ENCODE results near the gene CPB2. TPM values are rescaled to one million over a fixed set of nuclear protein-coding genes. Genes with fewer than 3 reads are reported as not detected.

CPB2 gene
- polyA plus RNA-seq, 3 donors from 2014 or later = not detected

DNA sequence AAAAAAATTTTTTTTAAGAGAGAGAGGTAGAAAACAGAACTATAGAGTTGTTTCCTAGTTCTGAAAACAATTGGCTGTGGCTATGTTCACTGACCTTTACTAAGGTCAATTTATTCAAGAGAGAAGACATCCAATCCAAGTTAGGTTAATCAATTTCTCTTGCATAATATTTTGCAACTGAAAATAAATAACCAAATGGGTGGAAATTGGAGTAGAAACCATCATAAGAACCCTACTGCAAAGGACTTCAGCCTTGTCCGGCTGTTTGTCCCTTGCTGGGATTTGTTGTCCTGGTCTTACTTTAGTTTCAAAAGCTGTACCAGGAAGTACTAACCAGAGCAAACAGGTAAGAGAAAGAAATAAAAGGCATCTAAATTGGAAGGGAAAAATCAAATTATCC, 29.0 kb downstream of the CPB2 start:
- no peaks in the 10 kb centered on the region for H3K9me3 Mint-ChIP-seq
- no peak overlapping the region for H3K27ac Mint-ChIP-seq
- no peak overlapping the region for H3K4me3 Mint-ChIP-seq
- H3K36me3 Mint-ChIP-seq = no peaks in the 10 kb centered on the region
- DNase-seq = no peak
- peaks cover 0 to 7% (median 5%) of the 10 kb centered on the region in 3 donors for H3K27me3 Mint-ChIP-seq (ENCODE audit: low read depth in 3 of 3)
- peaks cover 13 to 16% of the 10 kb centered on the region in 2 donors for H3K4me1 Mint-ChIP-seq

DNA sequence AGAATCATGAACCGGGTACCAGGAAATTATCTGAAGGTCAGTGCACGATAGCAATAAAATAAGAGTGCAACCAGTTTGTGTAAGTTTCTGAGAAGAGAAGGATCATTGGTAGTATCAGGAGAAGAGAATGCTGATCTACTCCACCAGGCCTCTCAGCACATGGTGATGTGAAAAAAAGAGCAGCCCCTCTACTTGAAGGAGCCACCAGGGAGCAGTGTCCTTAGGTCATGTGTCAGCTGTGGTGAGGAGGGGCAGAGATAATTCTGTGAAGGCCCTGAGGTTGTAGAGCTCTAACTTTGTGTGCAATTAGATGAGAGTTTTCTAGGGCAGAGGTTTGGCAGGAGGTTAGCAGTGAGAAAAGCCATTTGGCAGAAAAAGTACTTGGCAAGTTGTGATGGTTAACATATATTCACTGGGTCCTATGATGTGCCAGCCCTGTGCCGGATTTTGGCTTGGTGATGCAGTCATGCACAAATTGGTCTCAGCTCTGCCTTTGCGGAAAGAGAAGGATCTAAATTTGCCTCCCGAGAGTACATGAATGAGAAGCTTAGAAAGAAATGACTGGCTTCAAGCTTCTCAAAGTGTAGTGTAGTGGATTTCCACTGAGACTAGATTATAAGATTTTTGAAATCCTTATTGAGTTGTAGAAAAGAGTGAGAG, 33.1 kb downstream of the CPB2 start:
- Mint-ChIP-seq H3K4me1 (no peaks in the 10 kb centered on the region), H3K27me3 (ENCODE audit: low read depth in 3 of 3) (peaks cover 2 to 8% (median 5%) of the 10 kb centered on the region in 3 donors), H3K9me3 (no peaks in the 10 kb centered on the region), H3K36me3 (no peaks in the 10 kb centered on the region), H3K4me3 (no peak overlapping the region), H3K27ac (no peak overlapping the region)
- peak in 1 of 3 donors; percentile 9 for DNase-seq

DNA sequence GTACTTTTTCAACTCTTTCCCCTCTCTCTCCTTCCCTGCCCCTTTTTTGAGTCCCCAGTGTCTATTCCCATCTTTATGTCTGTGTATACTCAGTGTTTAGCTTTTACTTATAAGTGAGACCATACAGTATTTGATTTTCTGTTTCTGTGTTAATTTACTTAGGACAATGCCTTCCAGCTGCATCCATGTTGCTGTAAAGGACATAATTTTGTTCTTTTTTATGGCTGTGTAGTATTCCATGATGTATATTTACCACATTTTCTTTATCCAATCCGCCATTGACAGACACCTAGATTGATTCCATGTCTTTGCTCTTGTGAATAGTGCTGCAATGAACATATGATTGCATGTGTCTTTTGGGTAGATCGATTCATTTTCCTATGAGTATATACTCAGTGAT, 41.5 kb downstream of the CPB2 start:
- Mint-ChIP-seq H3K9me3 (no peaks in the 10 kb centered on the region), H3K27ac (no peak overlapping the region), H3K27me3 (ENCODE audit: low read depth in 3 of 3) (peaks cover 0 to 5% (median 2%) of the 10 kb centered on the region in 3 donors), H3K4me1 (no peaks in the 10 kb centered on the region), H3K36me3 (no peaks in the 10 kb centered on the region), H3K4me3 (no peak overlapping the region)
- no peak for DNase-seq

DNA sequence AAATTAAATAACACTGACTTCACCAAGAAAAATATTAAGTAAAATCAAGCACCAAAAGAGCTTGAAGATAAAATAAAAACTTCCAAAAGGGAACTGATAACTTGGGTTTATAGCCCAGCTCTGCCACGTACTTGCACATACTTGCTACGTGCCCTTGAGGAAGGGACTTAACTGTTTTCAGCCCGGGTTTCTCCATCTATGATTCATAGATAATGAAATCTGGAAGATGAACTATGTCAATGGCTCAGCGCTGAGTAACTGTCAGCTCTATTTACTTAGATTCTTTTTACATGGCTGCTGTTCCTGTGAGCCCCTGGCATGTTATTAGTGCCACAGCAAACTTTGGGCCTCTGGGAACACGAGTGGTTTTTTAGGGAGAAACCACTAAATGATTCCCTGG, 42.6 kb downstream of the CPB2 start:
- no peaks in the 10 kb centered on the region for H3K9me3 Mint-ChIP-seq
- H3K4me3 Mint-ChIP-seq = no peak overlapping the region
- DNase-seq = no peak
- H3K36me3 Mint-ChIP-seq = no peaks in the 10 kb centered on the region
- H3K27me3 Mint-ChIP-seq (ENCODE audit: low read depth in 3 of 3) = peaks cover 0 to 5% (median 2%) of the 10 kb centered on the region in 3 donors
- H3K4me1 Mint-ChIP-seq = no peaks in the 10 kb centered on the region
- H3K27ac Mint-ChIP-seq = no peak overlapping the region

DNA sequence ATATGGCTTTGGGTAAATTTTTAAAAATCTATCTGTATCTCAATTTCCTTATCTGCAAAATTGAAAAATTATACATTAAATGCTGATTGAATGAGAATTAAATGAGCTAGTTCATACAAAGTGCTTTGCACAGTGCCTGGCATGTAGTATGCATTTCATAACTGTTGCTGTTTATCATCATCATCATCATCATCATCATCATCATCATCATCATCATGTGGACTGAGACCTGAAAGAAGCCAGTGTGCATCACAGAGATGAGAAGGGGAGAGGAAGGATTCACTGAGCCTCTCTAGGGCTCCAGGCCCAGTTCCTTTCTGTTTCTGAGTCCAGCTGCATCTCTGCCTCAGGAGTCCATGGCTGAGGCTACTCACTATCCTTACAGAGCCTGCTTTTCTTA, 45.4 kb downstream of the CPB2 start:
- peaks cover 0 to 2% (median 0%) of the 10 kb centered on the region in 6 donors for H3K9me3 Mint-ChIP-seq
- no peak overlapping the region for H3K4me3 Mint-ChIP-seq
- peaks cover 5 to 13% (median 8%) of the 10 kb centered on the region in 3 donors for H3K27me3 Mint-ChIP-seq (ENCODE audit: low read depth in 3 of 3)
- H3K36me3 Mint-ChIP-seq = no peaks in the 10 kb centered on the region
- no peak for DNase-seq
- H3K4me1 Mint-ChIP-seq = no peaks in the 10 kb centered on the region
- no peak overlapping the region for H3K27ac Mint-ChIP-seq

DNA sequence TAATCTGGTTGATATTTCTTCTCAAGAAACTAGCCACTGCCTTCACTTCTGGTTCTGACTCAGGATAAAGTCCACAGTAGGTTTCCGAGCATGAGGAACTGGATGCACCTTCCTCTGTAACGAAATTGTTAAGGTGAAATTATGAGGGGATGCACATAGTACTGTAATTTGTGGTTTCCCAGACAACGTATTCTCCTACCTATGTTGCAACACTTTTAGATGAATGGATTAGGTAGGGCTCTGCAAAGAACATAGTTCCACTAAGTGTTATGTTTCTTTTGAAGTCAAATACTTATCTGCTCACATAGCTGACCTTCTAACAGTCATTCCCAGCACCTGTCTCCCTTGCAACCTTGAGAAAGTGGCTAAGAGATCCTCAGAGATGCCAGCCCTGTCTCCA, 46.6 kb downstream of the CPB2 start:
- no peak for DNase-seq
- Mint-ChIP-seq H3K27ac (no peak overlapping the region), H3K4me1 (peaks cover 4 to 5% of the 10 kb centered on the region in 2 donors), H3K9me3 (peaks cover 0 to 2% (median 0%) of the 10 kb centered on the region in 6 donors), H3K4me3 (no peak overlapping the region), H3K36me3 (no peaks in the 10 kb centered on the region), H3K27me3 (ENCODE audit: low read depth in 3 of 3) (peaks cover 7 to 12% (median 12%) of the 10 kb centered on the region in 3 donors)

DNA sequence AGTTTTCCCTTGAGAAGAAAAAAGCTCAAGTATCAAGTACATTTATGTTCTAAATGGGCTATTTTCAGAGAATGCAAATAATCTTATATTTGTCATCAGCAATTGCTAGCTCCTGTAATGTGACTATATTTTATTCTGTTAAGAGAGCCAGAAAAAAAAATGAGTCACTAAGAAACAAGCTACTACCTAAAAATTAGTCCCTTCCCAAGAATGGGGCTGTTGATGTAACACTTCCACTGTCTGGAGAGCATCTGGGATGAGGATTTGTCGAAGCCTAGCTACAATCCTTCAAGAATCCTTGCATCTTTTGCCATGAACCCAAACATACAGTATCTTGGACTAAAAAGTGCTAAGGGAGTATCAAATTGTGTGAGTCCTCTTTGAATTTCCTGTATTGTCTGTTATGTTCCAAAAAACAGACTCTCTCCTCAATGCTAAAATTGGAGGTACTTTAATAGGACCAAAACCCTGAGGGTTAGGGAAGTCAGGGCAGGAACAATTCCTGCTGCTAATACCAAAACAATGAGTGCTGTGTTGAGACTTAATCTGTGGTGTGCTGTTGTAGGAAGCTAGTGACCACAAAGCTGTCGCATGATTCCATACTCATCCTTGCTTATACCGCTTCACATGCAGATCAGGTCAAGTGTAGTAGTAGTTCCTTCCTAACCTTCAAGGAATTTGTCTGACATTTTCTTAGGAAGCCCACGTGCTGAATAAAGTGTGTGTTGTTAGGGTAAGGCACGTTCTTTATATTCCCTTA, 47.4 kb downstream of the CPB2 start:
- Mint-ChIP-seq H3K4me3 (no peak overlapping the region), H3K4me1 (peaks cover 13% of the 10 kb centered on the region in 2 donors), H3K27me3 (ENCODE audit: low read depth in 3 of 3) (peaks cover 12 to 18% (median 13%) of the 10 kb centered on the region in 3 donors), H3K27ac (no peak overlapping the region), H3K36me3 (no peaks in the 10 kb centered on the region), H3K9me3 (peaks cover 0 to 2% (median 0%) of the 10 kb centered on the region in 6 donors)
- no peak for DNase-seq

DNA sequence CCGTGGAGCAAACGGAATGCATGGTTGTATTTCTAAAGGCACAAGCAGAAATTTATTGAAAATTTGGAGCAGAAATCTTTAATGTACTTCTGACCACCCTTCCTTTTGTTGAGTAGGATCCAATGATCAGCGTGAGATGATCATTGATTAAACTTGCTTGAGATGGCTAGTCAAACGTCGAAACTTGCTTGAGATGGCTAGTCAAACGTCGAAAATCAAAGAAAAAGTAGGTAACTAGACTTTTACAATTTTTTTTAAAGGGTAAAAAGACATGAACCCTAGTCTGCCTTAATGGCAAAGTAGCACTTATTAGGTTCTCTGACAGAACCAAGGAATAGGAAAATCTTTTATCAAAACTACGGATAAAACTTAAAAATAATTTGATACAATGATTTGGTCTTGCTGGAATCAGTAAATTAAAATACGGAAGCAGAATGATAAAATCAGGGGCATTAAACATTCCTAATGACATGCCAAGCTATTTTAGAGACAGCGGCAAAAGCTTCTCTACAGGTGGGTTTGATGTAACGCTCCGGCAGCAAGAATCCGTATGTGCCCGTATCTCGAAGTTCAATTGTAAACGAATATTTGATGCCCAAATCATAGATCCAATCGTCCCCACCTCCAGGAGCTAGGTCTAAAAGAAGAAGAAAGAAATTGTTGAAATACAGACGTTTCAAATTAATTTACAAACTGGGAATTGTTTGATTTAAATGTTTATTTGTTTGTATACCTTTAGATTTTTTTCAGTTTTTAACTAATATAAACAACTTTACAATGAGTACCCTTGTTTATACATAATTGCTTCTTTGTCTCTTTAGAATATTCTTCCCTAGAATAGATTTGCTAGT, 51.4 kb downstream of the CPB2 start:
- peak overlapping the region; percentile 93 to 99 (median 95) for H3K4me3 Mint-ChIP-seq
- no peaks in the 10 kb centered on the region for H3K36me3 Mint-ChIP-seq
- DNase-seq = no peak
- peaks cover 0 to 2% (median 0%) of the 10 kb centered on the region in 6 donors for H3K9me3 Mint-ChIP-seq
- peaks cover 35 to 45% of the 10 kb centered on the region in 2 donors for H3K4me1 Mint-ChIP-seq
- H3K27me3 Mint-ChIP-seq (ENCODE audit: low read depth in 3 of 3) = peaks cover 12 to 19% (median 14%) of the 10 kb centered on the region in 3 donors
- H3K27ac Mint-ChIP-seq = peak overlapping the region; percentile 96 to 98 (median 98)

DNA sequence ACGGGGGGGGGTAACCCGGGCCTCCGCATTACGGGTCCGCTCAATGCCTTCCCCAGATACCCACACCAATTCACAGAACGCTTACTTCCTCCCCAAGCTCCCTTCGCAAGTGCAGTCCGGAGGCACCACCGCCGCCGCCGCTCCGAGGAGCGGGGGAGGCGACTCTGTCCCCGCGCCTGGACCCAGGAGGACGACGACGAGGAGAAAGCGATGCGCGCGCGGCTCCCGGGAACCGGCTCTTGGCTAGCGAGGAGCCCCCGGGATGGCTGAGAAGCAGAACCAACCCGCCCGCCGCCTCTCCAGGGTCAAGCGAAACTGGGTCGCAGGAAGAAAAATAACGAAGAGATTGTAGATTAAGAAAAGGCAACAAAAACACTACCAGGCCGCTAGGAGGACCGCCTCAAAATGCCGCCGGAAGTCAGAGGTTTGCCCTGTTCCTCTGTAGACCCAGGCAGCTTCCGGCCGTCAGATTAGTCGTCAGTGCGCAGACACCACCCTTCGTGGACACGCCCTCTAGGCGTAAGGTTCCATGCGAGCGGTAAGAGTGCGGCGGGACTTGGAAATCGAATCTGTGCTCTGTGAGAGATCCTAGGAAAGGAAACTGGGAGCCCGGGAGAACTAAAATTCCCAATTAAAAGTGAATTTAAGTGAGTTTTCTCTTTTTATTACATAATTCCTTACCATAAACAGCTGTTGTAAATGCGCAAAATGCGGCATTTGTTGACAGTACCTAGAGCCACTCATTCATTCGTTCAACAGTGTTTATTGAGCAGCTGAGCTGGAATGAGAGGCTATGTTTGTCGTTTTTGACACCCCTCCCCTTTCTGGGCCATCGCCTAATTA, 52.3 kb downstream of the CPB2 start, which contains the start of gene ZC3H13:
ZC3H13 (minus strand) TSS at position 428 of the 843 bp plus-strand sequence. CDS start 7,239 bp downstream, outside the sequence.
- Mint-ChIP-seq H3K27ac (peak within 1 kb of the TSS; percentile 96 to 98 (median 98)), H3K27me3 (ENCODE audit: low read depth in 3 of 3) (peaks cover 12 to 19% (median 14%) of the 10 kb centered on the region in 3 donors), H3K4me3 (peak within 1 kb of the TSS; percentile 93 to 99 (median 95)), H3K9me3 (peaks cover 0 to 2% (median 0%) of the 10 kb centered on the region in 6 donors), H3K4me1 (peaks cover 38 to 52% of the 10 kb centered on the region in 2 donors), H3K36me3 (no peaks in the 10 kb centered on the region)
- peak; percentile 92 for DNase-seq

DNA sequence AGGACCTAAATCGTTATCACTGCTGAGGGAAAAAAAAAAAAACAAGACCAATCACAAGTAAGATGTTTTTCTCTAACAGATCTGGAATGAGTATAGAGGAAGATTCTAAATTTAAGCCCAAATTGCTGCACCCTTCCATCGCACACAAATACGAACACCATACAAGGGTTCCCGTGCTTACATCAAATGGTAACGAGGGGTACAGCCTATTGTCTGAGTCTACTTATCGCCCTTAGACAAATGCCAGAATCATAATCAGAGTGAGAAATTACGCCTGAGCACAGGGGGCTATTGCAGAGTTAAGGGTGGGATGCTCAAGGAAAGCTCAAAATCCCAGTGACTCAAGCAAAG, 52.9 kb downstream of the CPB2 start:
- Mint-ChIP-seq H3K27me3 (ENCODE audit: low read depth in 3 of 3) (peaks cover 12 to 19% (median 14%) of the 10 kb centered on the region in 3 donors), H3K9me3 (peaks cover 0 to 2% (median 0%) of the 10 kb centered on the region in 6 donors), H3K4me1 (peaks cover 39 to 58% of the 10 kb centered on the region in 2 donors), H3K36me3 (no peaks in the 10 kb centered on the region), H3K4me3 (peak overlapping the region; percentile 93 to 99 (median 95)), H3K27ac (peak overlapping the region; percentile 96 to 98 (median 98))
- no peak for DNase-seq

DNA sequence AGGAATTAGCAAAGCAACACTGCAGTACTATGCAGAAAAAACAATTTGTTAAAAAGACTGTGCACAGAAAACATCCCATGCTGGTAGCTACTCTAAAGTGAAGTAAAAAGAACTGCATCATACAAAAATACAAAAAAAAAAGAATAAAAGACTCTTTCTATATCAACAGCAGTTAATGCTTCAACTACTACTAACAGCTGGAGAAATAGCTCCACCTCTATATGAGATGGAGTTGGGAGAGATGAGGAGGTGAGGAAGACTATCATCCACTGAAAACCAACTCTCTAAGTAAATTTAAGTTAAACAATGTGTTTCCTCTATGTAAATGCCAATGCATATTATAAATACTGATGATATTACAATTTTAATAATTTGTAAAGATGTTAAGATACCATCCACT, 54.1 kb downstream of the CPB2 start:
- H3K27ac Mint-ChIP-seq = peak overlapping the region in 4 of 6 donors; percentile 16 to 98 (median 17)

DNA sequence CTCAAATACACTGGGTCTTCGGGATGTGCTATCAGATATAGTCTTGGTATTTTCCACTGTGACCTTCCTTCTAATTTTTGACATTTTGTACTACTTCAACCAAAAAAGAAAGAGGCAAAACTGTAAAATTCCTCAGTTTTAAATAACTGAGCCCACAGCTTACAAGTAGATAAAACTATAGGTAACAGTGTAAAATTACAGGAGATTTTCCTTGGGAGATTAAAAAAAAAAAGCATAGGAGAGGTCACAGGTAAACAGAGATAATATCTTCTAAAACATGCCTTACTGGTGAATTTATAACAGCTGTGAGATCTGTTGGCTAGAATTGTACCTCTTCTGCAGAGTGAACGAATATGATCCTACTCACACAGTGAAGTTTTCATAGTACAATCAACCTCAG, 59.4 kb downstream of the CPB2 start:
- H3K27ac Mint-ChIP-seq = peak overlapping the region in 1 of 6 donors; percentile 7
- no peaks in the 10 kb centered on the region for H3K27me3 Mint-ChIP-seq (ENCODE audit: low read depth in 3 of 3)
- DNase-seq = no peak
- H3K9me3 Mint-ChIP-seq = no peaks in the 10 kb centered on the region
- no peak overlapping the region for H3K4me3 Mint-ChIP-seq
- peaks cover 21 to 57% of the 10 kb centered on the region in 2 donors for H3K4me1 Mint-ChIP-seq
- H3K36me3 Mint-ChIP-seq = peaks cover 0 to 9% (median 7%) of the 10 kb centered on the region in 3 donors

More for the DNA sequence above, 54.1 kb downstream of the CPB2 start:
- Mint-ChIP-seq H3K36me3 (no peaks in the 10 kb centered on the region), H3K27me3 (ENCODE audit: low read depth in 3 of 3) (peaks cover 8 to 17% (median 14%) of the 10 kb centered on the region in 3 donors), H3K9me3 (no peaks in the 10 kb centered on the region), H3K4me1 (peaks cover 43 to 66% of the 10 kb centered on the region in 2 donors), H3K4me3 (peak overlapping the region; percentile 1 to 99 (median 38))
- no peak for DNase-seq

DNA sequence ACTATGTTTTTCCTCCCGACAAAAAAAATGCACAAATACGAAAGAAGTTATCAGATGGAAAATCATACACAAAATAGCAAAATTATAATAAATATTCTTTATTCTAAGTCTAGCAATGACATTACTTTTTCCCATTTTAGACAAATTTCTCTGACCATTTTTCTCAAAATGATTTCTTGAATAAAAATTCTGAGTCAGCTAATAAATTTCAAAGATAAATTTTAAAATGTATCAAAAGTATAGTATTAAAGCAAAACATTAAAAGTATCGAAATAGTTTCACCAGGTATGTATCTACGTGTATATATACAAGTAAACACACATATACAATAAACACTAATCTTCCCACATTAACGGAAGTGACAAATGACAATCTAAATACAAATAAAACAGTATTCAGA, 61.2 kb downstream of the CPB2 start:
- Mint-ChIP-seq H3K36me3 (peaks cover 0 to 9% (median 7%) of the 10 kb centered on the region in 3 donors), H3K4me1 (peaks cover 13 to 44% of the 10 kb centered on the region in 2 donors), H3K27ac (no peak overlapping the region), H3K27me3 (ENCODE audit: low read depth in 3 of 3) (no peaks in the 10 kb centered on the region), H3K9me3 (no peaks in the 10 kb centered on the region), H3K4me3 (no peak overlapping the region)
- no peak for DNase-seq

Data from immature natural killer cell (primary cell).